ENCODE measurements around the gene SNX20. TPM values are rescaled to one million over a fixed set of nuclear protein-coding genes. Genes with fewer than 3 reads are reported as not detected.

SNX20 gene
- total RNA-seq, 1 experiment from 2014 or later: 0.10 TPM

- Histone ChIP-seq H3K27ac (ENCODE audit: low read length) (no peak overlapping the region), H3K27me3 (ENCODE audit: control insufficient read depth, insufficient read depth, low read length) (no peaks in the 10 kb centered on the region), H3K36me3 (ENCODE audit: control insufficient read depth, insufficient read depth, low read length) (no peaks in the 10 kb centered on the region), H3K4me3 (ENCODE audit: low read depth in 2 of 2, low read length in 2 of 2) (no peak overlapping the region), H3K4me1 (ENCODE audit: control insufficient read depth, insufficient read depth, low read length) (no peaks in the 10 kb centered on the region), H3K9me3 (ENCODE audit: control insufficient read depth, insufficient read depth, low read depth, low read length) (no peaks in the 10 kb centered on the region)
- BruUV-seq (replicated peaks): no TSS peak
- TF ChIP-seq REST (IDR thresholded peaks at IDR 0.05; ENCODE audit: insufficient read depth in 1 of 2, low read depth in 2 of 2, low read length in 1 of 2): no peak
- DNase-seq (ENCODE audit: low read depth, low spot score): no peak
- in situ Hi-C loops (cut with HindIII; ENCODE audit: low pct_unique_long_range_greater_than_20kb, low sequenced_read_pairs): no loop called here
- POLR2A ChIA-PET: no interaction called here
- CTCF ChIA-PET: no interaction called here
- intact Hi-C loops (cut with micrococcal nuclease; ENCODE audit: unreplicated experiment): no loop called here
- ATAC-seq: no peak
These were observed 54.2 kb downstream of the SNX20 start for GRCh38 chr16:50626868-50627267.

- no peak for DNase-seq (ENCODE audit: low read depth, low spot score)
These were observed 55.7 kb downstream of the SNX20 start for GRCh38 chr16:50625374-50625773.

More at GRCh38 chr16:50625374-50625773, 55.7 kb downstream of the SNX20 start:
- ChIA-PET POLR2A (no interaction called here), CTCF (no interaction called here)
- no peaks in the 10 kb centered on the region for H3K4me1 ChIP-seq (ENCODE audit: control insufficient read depth, insufficient read depth, low read length)
- in situ Hi-C loops (cut with HindIII; ENCODE audit: low pct_unique_long_range_greater_than_20kb, low sequenced_read_pairs): no loop called here
- intact Hi-C loops (cut with micrococcal nuclease; ENCODE audit: unreplicated experiment): no loop called here
- H3K9me3 ChIP-seq (ENCODE audit: control insufficient read depth, insufficient read depth, low read depth, low read length): no peaks in the 10 kb centered on the region
- H3K27me3 ChIP-seq (ENCODE audit: control insufficient read depth, insufficient read depth, low read length): no peaks in the 10 kb centered on the region
- no peak for ATAC-seq
- H3K4me3 ChIP-seq (ENCODE audit: low read depth in 2 of 2, low read length in 2 of 2): no peak overlapping the region
- H3K36me3 ChIP-seq (ENCODE audit: control insufficient read depth, insufficient read depth, low read length): no peaks in the 10 kb centered on the region
- BruUV-seq (replicated peaks): no TSS peak
- TF ChIP-seq POLR2AphosphoS5 (IDR thresholded peaks at IDR 0.05; ENCODE audit: low read depth, low read length): no peak
- TF ChIP-seq SIN3A (IDR thresholded peaks at IDR 0.05; ENCODE audit: borderline replicate concordance, insufficient read depth, low read depth, low read length): no peak
- TF ChIP-seq CTCF (IDR thresholded peaks at IDR 0.05): no peak
- TF ChIP-seq REST (IDR thresholded peaks at IDR 0.05; ENCODE audit: insufficient read depth in 1 of 2, low read depth in 2 of 2, low read length in 1 of 2): no peak
- no peak for TF ChIP-seq TCF7L2 (IDR thresholded peaks at IDR 0.05; ENCODE audit: low read depth, low read length)
- H3K27ac ChIP-seq (ENCODE audit: low read length): no peak overlapping the region
